ENCODE data around the gene CIAO2B. TPM values are rescaled to one million over a fixed set of nuclear protein-coding genes. Genes with fewer than 3 reads are reported as not detected.

The CIAO2B gene
- total and polyA plus RNA-seq, 2 experiments from 2014 or later, result 92.4 to 181 TPM

DNA sequence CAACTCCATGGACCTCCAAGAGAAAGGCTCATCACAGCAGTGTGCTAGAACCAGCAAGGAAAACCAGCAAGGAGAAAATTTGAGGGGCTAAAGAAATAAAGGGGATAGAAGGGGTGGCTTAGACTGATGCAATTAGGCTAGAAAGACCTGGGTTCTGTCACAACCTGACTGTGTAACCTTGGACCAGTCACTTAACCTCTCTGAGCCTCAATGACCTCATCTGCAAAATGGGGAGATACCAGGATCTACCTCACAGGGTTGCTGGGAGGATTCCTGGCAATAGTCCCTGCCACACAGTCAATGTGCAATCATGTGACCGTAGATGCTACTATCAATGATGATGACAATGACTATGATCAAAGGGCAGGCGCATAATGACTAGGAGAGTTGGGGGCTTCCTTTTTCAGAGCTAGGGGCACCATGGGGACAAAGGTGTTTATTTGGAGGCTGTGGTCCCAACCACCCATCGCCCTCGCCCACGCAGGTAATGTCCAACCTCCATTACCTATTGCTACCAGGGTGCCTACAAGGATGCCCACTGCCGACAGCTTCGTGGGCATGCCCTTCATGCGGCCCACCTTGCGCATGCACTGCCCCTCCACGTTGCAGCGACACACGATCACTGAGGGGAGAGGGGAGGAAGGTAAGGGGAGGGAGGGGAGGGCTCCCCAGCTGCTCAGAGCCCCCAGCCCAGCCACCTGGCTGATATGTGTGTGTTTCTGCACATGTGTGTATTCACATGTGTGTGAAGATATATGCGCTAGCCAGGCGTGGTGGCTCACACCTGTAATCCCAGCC, 25.2 kb downstream of the CIAO2B start:
- Mint-ChIP-seq H3K9me3 (no peaks in the 10 kb centered on the region; the same call in 2 of the 3 replicates), H3K4me3 (no peak overlapping the region), H3K27me3 (ENCODE audit: insufficient read depth, low read depth, poor library complexity) (peaks cover 19% of the 10 kb centered on the region), H3K4me1 (peaks cover 2% of the 10 kb centered on the region; the same call in 1 of the 3 replicates), H3K36me3 (ENCODE audit: low read depth) (no peaks in the 10 kb centered on the region), H3K27ac (no peak overlapping the region)
- H3K9me2 ChIP-seq (ENCODE audit: insufficient read depth), result no peaks in the 10 kb centered on the region
- no peak overlapping the region for H3K4me3 ChIP-seq
- H3K27ac ChIP-seq (ENCODE audit: low read depth), result no peak overlapping the region
- H3F3A ChIP-seq (replicated peaks; ENCODE audit: low read depth), result no peaks in the 10 kb centered on the region
- H4K20me1 ChIP-seq (replicated peaks; ENCODE audit: insufficient read depth), result no peaks in the 10 kb centered on the region
- no peaks in the 10 kb centered on the region for H3K36me3 ChIP-seq (ENCODE audit: insufficient read depth)
- H2AFZ ChIP-seq, result no peak overlapping the region
- no peak overlapping the region for H3K4me2 ChIP-seq
- no peak for ATAC-seq
- no peak for DNase-seq (ENCODE audit: low spot score)
- H3K27me3 ChIP-seq (ENCODE audit: insufficient read depth), result no peaks in the 10 kb centered on the region
- no peaks in the 10 kb centered on the region for H3K79me2 ChIP-seq (replicated peaks; ENCODE audit: insufficient read depth)
- no peak for TF ChIP-seq STAT1 (IDR thresholded peaks at IDR 0.05; ENCODE audit: unreplicated experiment)
- no peak for TF ChIP-seq CREB1 (CRISPR knock-in tag; IDR thresholded peaks at IDR 0.05; ENCODE audit: low read depth)
- TF ChIP-seq ZNF331 (CRISPR knock-in tag; IDR thresholded peaks at IDR 0.05; ENCODE audit: low read depth), result no peak
- no peak for TF ChIP-seq REST (IDR thresholded peaks at IDR 0.05; ENCODE audit: unreplicated experiment)
- no peak for TF ChIP-seq EZH2 (IDR thresholded peaks at IDR 0.05; ENCODE audit: low read depth, unreplicated experiment)
- no peak for TF ChIP-seq JUNB (IDR thresholded peaks at IDR 0.05; ENCODE audit: unreplicated experiment)
- TF ChIP-seq NANOG (IDR thresholded peaks at IDR 0.05; ENCODE audit: borderline replicate concordance), result no peak
- no peak for TF ChIP-seq POLR2AphosphoS5 (IDR thresholded peaks at IDR 0.05; ENCODE audit: low read depth)
- no peak for TF ChIP-seq ETS1 (IDR thresholded peaks at IDR 0.05)
- TF ChIP-seq, protein P1, sequence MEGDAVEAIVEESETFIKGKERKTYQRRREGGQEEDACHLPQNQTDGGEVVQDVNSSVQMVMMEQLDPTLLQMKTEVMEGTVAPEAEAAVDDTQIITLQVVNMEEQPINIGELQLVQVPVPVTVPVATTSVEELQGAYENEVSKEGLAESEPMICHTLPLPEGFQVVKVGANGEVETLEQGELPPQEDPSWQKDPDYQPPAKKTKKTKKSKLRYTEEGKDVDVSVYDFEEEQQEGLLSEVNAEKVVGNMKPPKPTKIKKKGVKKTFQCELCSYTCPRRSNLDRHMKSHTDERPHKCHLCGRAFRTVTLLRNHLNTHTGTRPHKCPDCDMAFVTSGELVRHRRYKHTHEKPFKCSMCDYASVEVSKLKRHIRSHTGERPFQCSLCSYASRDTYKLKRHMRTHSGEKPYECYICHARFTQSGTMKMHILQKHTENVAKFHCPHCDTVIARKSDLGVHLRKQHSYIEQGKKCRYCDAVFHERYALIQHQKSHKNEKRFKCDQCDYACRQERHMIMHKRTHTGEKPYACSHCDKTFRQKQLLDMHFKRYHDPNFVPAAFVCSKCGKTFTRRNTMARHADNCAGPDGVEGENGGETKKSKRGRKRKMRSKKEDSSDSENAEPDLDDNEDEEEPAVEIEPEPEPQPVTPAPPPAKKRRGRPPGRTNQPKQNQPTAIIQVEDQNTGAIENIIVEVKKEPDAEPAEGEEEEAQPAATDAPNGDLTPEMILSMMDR (conservative IDR thresholded peaks at IDR 0.05; ENCODE audit: low read depth in 2 of 2), result no peak
- no peak for TF ChIP-seq EZH2phosphoT487 (IDR thresholded peaks at IDR 0.05; ENCODE audit: unreplicated experiment)
- TF ChIP-seq, protein P2, sequence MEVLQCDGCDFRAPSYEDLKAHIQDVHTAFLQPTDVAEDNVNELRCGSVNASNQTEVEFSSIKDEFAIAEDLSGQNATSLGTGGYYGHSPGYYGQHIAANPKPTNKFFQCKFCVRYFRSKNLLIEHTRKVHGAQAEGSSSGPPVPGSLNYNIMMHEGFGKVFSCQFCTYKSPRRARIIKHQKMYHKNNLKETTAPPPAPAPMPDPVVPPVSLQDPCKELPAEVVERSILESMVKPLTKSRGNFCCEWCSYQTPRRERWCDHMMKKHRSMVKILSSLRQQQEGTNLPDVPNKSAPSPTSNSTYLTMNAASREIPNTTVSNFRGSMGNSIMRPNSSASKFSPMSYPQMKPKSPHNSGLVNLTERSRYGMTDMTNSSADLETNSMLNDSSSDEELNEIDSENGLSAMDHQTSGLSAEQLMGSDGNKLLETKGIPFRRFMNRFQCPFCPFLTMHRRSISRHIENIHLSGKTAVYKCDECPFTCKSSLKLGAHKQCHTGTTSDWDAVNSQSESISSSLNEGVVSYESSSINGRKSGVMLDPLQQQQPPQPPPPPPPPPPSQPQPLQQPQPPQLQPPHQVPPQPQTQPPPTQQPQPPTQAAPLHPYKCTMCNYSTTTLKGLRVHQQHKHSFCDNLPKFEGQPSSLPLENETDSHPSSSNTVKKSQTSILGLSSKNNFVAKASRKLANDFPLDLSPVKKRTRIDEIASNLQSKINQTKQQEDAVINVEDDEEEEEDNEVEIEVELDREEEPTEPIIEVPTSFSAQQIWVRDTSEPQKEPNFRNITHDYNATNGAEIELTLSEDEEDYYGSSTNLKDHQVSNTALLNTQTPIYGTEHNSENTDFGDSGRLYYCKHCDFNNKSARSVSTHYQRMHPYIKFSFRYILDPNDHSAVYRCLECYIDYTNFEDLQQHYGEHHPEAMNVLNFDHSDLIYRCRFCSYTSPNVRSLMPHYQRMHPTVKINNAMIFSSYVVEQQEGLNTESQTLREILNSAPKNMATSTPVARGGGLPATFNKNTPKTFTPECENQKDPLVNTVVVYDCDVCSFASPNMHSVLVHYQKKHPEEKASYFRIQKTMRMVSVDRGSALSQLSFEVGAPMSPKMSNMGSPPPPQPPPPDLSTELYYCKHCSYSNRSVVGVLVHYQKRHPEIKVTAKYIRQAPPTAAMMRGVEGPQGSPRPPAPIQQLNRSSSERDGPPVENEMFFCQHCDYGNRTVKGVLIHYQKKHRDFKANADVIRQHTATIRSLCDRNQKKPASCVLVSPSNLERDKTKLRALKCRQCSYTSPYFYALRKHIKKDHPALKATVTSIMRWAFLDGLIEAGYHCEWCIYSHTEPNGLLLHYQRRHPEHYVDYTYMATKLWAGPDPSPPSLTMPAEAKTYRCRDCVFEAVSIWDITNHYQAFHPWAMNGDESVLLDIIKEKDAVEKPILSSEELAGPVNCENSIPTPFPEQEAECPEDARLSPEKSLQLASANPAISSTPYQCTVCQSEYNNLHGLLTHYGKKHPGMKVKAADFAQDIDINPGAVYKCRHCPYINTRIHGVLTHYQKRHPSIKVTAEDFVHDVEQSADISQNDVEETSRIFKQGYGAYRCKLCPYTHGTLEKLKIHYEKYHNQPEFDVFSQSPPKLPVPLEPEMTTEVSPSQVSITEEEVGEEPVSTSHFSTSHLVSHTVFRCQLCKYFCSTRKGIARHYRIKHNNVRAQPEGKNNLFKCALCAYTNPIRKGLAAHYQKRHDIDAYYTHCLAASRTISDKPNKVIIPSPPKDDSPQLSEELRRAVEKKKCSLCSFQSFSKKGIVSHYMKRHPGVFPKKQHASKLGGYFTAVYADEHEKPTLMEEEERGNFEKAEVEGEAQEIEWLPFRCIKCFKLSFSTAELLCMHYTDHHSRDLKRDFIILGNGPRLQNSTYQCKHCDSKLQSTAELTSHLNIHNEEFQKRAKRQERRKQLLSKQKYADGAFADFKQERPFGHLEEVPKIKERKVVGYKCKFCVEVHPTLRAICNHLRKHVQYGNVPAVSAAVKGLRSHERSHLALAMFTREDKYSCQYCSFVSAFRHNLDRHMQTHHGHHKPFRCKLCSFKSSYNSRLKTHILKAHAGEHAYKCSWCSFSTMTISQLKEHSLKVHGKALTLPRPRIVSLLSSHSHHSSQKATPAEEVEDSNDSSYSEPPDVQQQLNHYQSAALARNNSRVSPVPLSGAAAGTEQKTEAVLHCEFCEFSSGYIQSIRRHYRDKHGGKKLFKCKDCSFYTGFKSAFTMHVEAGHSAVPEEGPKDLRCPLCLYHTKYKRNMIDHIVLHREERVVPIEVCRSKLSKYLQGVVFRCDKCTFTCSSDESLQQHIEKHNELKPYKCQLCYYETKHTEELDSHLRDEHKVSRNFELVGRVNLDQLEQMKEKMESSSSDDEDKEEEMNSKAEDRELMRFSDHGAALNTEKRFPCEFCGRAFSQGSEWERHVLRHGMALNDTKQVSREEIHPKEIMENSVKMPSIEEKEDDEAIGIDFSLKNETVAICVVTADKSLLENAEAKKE (CRISPR knock-in tag; IDR thresholded peaks at IDR 0.05), result no peak
- TF ChIP-seq ZNF114 (CRISPR knock-in tag; IDR thresholded peaks at IDR 0.05), result no peak
- no peaks in the 10 kb centered on the region for H3K4me1 ChIP-seq (ENCODE audit: insufficient read depth)

All from GM23338 (cell line).